ENCODE measurements around the gene TEKTIP1. TPM values are rescaled to one million over a fixed set of nuclear protein-coding genes. Genes with fewer than 3 reads are reported as not detected.

TEKTIP1 gene
- total and polyA plus RNA-seq, 5 donors from 2014 or later: 0.44 to 10.9 TPM; not detected in 3

DNA sequence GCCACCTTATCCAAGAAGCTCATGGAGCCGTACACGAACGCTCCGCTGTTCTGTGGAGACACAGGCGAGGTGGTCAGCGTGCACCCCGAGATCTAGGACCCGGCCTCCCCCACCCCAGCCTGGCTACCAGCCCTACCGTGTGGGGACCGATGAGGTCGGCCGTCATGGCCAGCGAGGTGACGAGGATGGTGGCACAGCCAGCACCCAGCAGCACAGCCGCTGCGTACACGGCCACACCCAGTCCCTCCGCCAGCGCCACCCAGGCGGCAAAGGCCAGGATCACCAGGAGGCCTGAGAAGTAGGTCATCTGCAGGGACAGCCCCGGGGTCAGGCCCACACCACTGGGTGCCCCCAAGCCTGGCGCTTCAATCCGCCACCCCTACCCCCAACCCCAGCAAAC lies 7.1 kb downstream of the TEKTIP1 start:
- peaks cover 4% of the 10 kb centered on the region for H3K36me3 Mint-ChIP-seq
- H3K4me1 Mint-ChIP-seq: peaks cover 0 to 12% (median 2%) of the 10 kb centered on the region in 4 donors
- H3K27ac ChIP-seq (ENCODE audit: insufficient read depth, low read length, poor library complexity, severe bottlenecking): no peak overlapping the region
- no peak overlapping the region for H3K27ac Mint-ChIP-seq
- DNase-seq: no peak
- ATAC-seq (ENCODE audit: low read depth in 2 of 2): no peak
- H3K4me3 ChIP-seq (ENCODE audit: low read depth, low read length): no peak overlapping the region
- no peaks in the 10 kb centered on the region for H3K27me3 ChIP-seq (ENCODE audit: control insufficient read depth, insufficient read depth, low read length)
- H3K4me1 ChIP-seq (ENCODE audit: control insufficient read depth, insufficient read depth, low read length, poor library complexity, severe bottlenecking): peaks cover 3% of the 10 kb centered on the region
- no peaks in the 10 kb centered on the region for H3K9me3 ChIP-seq (ENCODE audit: control insufficient read depth in 2 of 2, low read length in 2 of 2)
- H3K9me3 Mint-ChIP-seq: no peaks in the 10 kb centered on the region
- no peak overlapping the region for H3K4me3 Mint-ChIP-seq
- no peaks in the 10 kb centered on the region for H3K27me3 Mint-ChIP-seq
- peaks cover 11% of the 10 kb centered on the region for H3K36me3 ChIP-seq (ENCODE audit: control insufficient read depth, insufficient read depth, low read length)

GRCh38 chr19:3547301-3547731 lies 8.3 kb downstream of the TEKTIP1 start:
- Mint-ChIP-seq H3K4me3 (no peak overlapping the region), H3K27me3 (no peaks in the 10 kb centered on the region), H3K9me3 (no peaks in the 10 kb centered on the region), H3K4me1 (peaks cover 0 to 18% (median 6%) of the 10 kb centered on the region in 4 donors), H3K27ac (no peak overlapping the region), H3K36me3 (peaks cover 4% of the 10 kb centered on the region)
- Histone ChIP-seq H3K4me1 (ENCODE audit: control insufficient read depth, insufficient read depth, low read length, poor library complexity, severe bottlenecking) (peaks cover 4% of the 10 kb centered on the region), H3K27me3 (ENCODE audit: control insufficient read depth, insufficient read depth, low read length) (no peaks in the 10 kb centered on the region), H3K36me3 (ENCODE audit: control insufficient read depth, insufficient read depth, low read length) (peaks cover 11% of the 10 kb centered on the region), H3K9me3 (ENCODE audit: control insufficient read depth in 2 of 2, low read length in 2 of 2) (no peaks in the 10 kb centered on the region), H3K27ac (ENCODE audit: insufficient read depth, low read length, poor library complexity, severe bottlenecking) (no peak overlapping the region), H3K4me3 (ENCODE audit: low read depth, low read length) (no peak overlapping the region)
- DNase-seq (peak in 1 of 3 donors; percentile 39), ATAC-seq (ENCODE audit: low read depth in 2 of 2) (no peak)

- H3K27me3 Mint-ChIP-seq: no peaks in the 10 kb centered on the region
- H3K4me3 ChIP-seq (ENCODE audit: low read depth, low read length): no peak overlapping the region
- DNase-seq (no peak), ATAC-seq (ENCODE audit: low read depth in 2 of 2) (no peak)
- H3K4me3 Mint-ChIP-seq: no peak overlapping the region
- no peaks in the 10 kb centered on the region for H3K27me3 ChIP-seq (ENCODE audit: control insufficient read depth, insufficient read depth, low read length)
- H3K9me3 ChIP-seq (ENCODE audit: control insufficient read depth in 2 of 2, low read length in 2 of 2): no peaks in the 10 kb centered on the region
- peaks cover 4% of the 10 kb centered on the region for H3K36me3 Mint-ChIP-seq
- H3K4me1 ChIP-seq (ENCODE audit: control insufficient read depth, insufficient read depth, low read length, poor library complexity, severe bottlenecking): peaks cover 9% of the 10 kb centered on the region
- H3K27ac ChIP-seq (ENCODE audit: insufficient read depth, low read length, poor library complexity, severe bottlenecking): no peak overlapping the region
- H3K9me3 Mint-ChIP-seq: no peaks in the 10 kb centered on the region
- no peak overlapping the region for H3K27ac Mint-ChIP-seq
- peaks cover 0 to 23% (median 6%) of the 10 kb centered on the region in 4 donors for H3K4me1 Mint-ChIP-seq
- H3K36me3 ChIP-seq (ENCODE audit: control insufficient read depth, insufficient read depth, low read length): peaks cover 11% of the 10 kb centered on the region
Observed at GRCh38 chr19:3547767-3548282, 8.9 kb downstream of the TEKTIP1 start.

DNA sequence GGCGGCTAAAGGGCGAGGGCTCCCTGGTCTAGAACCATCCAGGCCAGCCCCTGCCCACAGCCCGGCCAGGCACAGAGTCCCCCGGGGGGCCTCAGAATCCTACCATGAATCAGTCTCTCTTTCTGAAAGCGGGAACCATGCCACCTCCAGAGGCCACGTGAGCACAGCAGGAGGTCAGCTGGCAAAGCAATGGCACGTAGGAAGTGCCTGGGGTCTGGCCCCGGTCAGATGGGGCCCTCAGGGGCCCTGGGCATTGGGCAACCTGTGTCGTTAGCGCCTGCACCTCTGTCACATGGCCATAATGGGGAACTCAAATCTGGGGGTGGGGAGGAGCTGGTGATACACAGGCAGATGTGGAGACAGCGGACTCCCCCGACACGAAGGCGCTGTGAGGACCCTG lies 9.6 kb downstream of the TEKTIP1 start:
- H3K27ac ChIP-seq (ENCODE audit: insufficient read depth, low read length, poor library complexity, severe bottlenecking): no peak overlapping the region
- H3K36me3 Mint-ChIP-seq: peaks cover 4% of the 10 kb centered on the region
- H3K27me3 Mint-ChIP-seq: no peaks in the 10 kb centered on the region
- H3K27ac Mint-ChIP-seq: no peak overlapping the region
- no peak overlapping the region for H3K4me3 ChIP-seq (ENCODE audit: low read depth, low read length)
- H3K27me3 ChIP-seq (ENCODE audit: control insufficient read depth, insufficient read depth, low read length): no peaks in the 10 kb centered on the region
- peak overlapping the region in 1 of 4 donors; percentile 13 for H3K4me3 Mint-ChIP-seq
- DNase-seq: no peak
- peaks cover 0 to 26% (median 6%) of the 10 kb centered on the region in 4 donors for H3K4me1 Mint-ChIP-seq
- H3K9me3 ChIP-seq (ENCODE audit: control insufficient read depth in 2 of 2, low read length in 2 of 2): no peaks in the 10 kb centered on the region
- no peaks in the 10 kb centered on the region for H3K9me3 Mint-ChIP-seq
- H3K36me3 ChIP-seq (ENCODE audit: control insufficient read depth, insufficient read depth, low read length): peaks cover 11% of the 10 kb centered on the region
- H3K4me1 ChIP-seq (ENCODE audit: control insufficient read depth, insufficient read depth, low read length, poor library complexity, severe bottlenecking): peaks cover 16% of the 10 kb centered on the region
- ATAC-seq (ENCODE audit: low read depth in 2 of 2): peak in 1 of 2 donors; percentile 4

DNA sequence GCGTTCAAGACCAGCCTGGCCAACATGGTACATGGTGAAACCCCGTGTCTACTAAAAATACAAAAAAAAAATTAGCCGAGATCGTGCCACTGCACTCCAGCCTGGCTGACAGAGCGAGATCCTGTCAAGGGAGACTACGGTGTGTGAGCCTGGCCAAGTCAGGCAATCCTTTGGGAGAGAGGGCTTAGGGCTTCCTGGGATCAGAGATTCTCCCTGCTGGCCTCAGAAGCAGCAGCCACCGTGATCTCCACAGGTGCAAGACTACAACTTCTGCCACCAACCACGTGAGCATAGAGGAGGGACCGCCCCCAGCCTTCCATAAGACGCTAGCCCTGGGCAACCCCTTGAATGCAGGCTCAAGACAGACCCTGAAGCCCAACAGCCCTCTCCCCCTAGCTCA lies 10.8 kb downstream of the TEKTIP1 start:
- no peak for DNase-seq
- peaks cover 4% of the 10 kb centered on the region for H3K36me3 Mint-ChIP-seq
- no peaks in the 10 kb centered on the region for H3K27me3 Mint-ChIP-seq
- no peak overlapping the region for H3K27ac ChIP-seq (ENCODE audit: insufficient read depth, low read length, poor library complexity, severe bottlenecking)
- H3K27me3 ChIP-seq (ENCODE audit: control insufficient read depth, insufficient read depth, low read length): no peaks in the 10 kb centered on the region
- H3K4me3 Mint-ChIP-seq: no peak overlapping the region
- H3K4me1 ChIP-seq (ENCODE audit: control insufficient read depth, insufficient read depth, low read length, poor library complexity, severe bottlenecking): peaks cover 27% of the 10 kb centered on the region
- peaks cover 0 to 35% (median 11%) of the 10 kb centered on the region in 4 donors for H3K4me1 Mint-ChIP-seq
- H3K9me3 ChIP-seq (ENCODE audit: control insufficient read depth in 2 of 2, low read length in 2 of 2): no peaks in the 10 kb centered on the region
- H3K9me3 Mint-ChIP-seq: no peaks in the 10 kb centered on the region
- peaks cover 11% of the 10 kb centered on the region for H3K36me3 ChIP-seq (ENCODE audit: control insufficient read depth, insufficient read depth, low read length)
- no peak overlapping the region for H3K27ac Mint-ChIP-seq
- no peak for ATAC-seq (ENCODE audit: low read depth in 2 of 2)
- H3K4me3 ChIP-seq (ENCODE audit: low read depth, low read length): no peak overlapping the region

- H3K27me3 ChIP-seq (ENCODE audit: control insufficient read depth, insufficient read depth, low read length): no peaks in the 10 kb centered on the region
- Mint-ChIP-seq H3K9me3 (no peaks in the 10 kb centered on the region), H3K4me1 (peaks cover 0 to 39% (median 20%) of the 10 kb centered on the region in 4 donors), H3K27ac (peak overlapping the region; percentile 44 to 80 (median 55)), H3K4me3 (peak overlapping the region; percentile 5 to 76 (median 16)), H3K36me3 (no peaks in the 10 kb centered on the region), H3K27me3 (no peaks in the 10 kb centered on the region)
- no peaks in the 10 kb centered on the region for H3K9me3 ChIP-seq (ENCODE audit: control insufficient read depth in 2 of 2, low read length in 2 of 2)
- peaks cover 40% of the 10 kb centered on the region for H3K4me1 ChIP-seq (ENCODE audit: control insufficient read depth, insufficient read depth, low read length, poor library complexity, severe bottlenecking)
- no peak overlapping the region for H3K27ac ChIP-seq (ENCODE audit: insufficient read depth, low read length, poor library complexity, severe bottlenecking)
- ATAC-seq (ENCODE audit: low read depth in 2 of 2) (no peak), DNase-seq (no peak)
- H3K4me3 ChIP-seq (ENCODE audit: low read depth, low read length): no peak overlapping the region
- peaks cover 8% of the 10 kb centered on the region for H3K36me3 ChIP-seq (ENCODE audit: control insufficient read depth, insufficient read depth, low read length)
Observed at GRCh38 chr19:3550947-3551791, 12.2 kb downstream of the TEKTIP1 start.

- Histone ChIP-seq H3K27ac (ENCODE audit: insufficient read depth, low read length, poor library complexity, severe bottlenecking) (no peak overlapping the region), H3K27me3 (ENCODE audit: control insufficient read depth, insufficient read depth, low read length) (no peaks in the 10 kb centered on the region), H3K36me3 (ENCODE audit: control insufficient read depth, insufficient read depth, low read length) (peaks cover 8% of the 10 kb centered on the region), H3K4me1 (ENCODE audit: control insufficient read depth, insufficient read depth, low read length, poor library complexity, severe bottlenecking) (peaks cover 46% of the 10 kb centered on the region), H3K9me3 (ENCODE audit: control insufficient read depth in 2 of 2, low read length in 2 of 2) (no peaks in the 10 kb centered on the region), H3K4me3 (ENCODE audit: low read depth, low read length) (no peak overlapping the region)
- H3K36me3 Mint-ChIP-seq: no peaks in the 10 kb centered on the region
- peak overlapping the region in 3 of 4 donors; percentile 5 to 80 (median 76) for H3K4me3 Mint-ChIP-seq
- H3K27me3 Mint-ChIP-seq: no peaks in the 10 kb centered on the region
- DNase-seq (no peak), ATAC-seq (ENCODE audit: low read depth in 2 of 2) (no peak)
- H3K27ac Mint-ChIP-seq: peak overlapping the region; percentile 9 to 55 (median 44)
- no peaks in the 10 kb centered on the region for H3K9me3 Mint-ChIP-seq
- peaks cover 0 to 45% (median 25%) of the 10 kb centered on the region in 4 donors for H3K4me1 Mint-ChIP-seq
Observed at GRCh38 chr19:3551792-3552095, 12.8 kb downstream of the TEKTIP1 start.
